GM19395 (cell line): ENCODE results near the gene PTPRN2.

ENCODE experiments used
- ATAC-seq: cut with Tn5 transposase; IDR thresholded peaks from one replicate; pipeline ENCODE4 v1.9.1; 2021; ENCODE audit warnings: mild to moderate bottlenecking, moderate library complexity; ENCODE audit not compliant: unreplicated experiment

PTPRN2 gene

DNA sequence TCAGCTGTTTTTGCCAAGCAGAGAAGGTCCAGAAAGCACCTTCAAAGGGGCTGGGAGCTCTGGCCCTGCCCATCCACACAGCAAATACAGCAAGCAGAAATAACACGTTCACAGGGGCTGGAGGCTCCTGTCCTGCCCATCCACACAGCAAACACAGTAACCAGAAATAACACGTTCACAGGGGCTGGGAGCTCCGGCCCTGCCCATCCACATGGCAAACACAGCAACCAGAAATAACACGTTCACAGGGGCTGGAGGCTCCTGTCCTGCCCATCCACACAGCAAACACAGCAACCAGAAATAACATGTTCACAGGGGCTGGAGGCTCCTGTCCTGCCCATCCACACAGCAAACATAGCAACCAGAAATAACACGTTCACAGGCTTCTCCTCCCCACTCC is 558.1 kb downstream of the PTPRN2 start:
- no peak for ATAC-seq

GRCh38 chr7:158028971-158029370 is 558.7 kb downstream of the PTPRN2 start:
- ATAC-seq: no peak

- ATAC-seq: no peak
These were observed 559.2 kb downstream of the PTPRN2 start for GRCh38 chr7:158028290-158028941.

GRCh38 chr7:158027646-158028045 is 560.0 kb downstream of the PTPRN2 start:
- no peak for ATAC-seq

DNA sequence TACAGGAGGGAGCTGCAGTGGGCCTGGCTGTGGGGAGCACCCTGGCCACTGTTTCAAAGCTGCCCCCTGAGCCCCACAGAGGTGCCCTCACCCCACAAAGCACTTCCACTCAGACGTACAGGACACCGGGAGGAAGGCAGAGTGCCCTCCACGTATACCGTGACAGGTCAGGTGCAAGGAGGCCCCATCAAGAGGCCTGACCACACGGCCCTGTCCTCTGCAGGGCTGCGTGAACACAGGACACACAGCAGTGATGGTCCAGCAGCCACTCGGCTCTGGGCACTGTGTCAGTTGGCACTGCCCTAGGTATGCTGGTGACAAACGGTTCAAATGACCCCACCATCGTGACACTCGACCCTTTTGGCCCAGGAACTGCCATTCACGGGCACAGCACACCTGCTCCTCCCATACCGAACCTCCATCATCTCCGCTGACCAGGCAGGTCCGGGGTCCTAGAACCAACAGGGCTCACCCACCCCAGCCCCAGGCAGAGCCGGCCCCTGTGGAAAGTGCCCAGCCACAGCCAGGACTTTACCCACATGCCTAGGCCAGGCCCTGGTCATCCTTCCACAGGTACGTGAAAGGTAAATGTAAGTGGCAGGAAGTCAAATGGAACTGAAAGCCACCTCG is 560.9 kb downstream of the PTPRN2 start:
- no peak for ATAC-seq

DNA sequence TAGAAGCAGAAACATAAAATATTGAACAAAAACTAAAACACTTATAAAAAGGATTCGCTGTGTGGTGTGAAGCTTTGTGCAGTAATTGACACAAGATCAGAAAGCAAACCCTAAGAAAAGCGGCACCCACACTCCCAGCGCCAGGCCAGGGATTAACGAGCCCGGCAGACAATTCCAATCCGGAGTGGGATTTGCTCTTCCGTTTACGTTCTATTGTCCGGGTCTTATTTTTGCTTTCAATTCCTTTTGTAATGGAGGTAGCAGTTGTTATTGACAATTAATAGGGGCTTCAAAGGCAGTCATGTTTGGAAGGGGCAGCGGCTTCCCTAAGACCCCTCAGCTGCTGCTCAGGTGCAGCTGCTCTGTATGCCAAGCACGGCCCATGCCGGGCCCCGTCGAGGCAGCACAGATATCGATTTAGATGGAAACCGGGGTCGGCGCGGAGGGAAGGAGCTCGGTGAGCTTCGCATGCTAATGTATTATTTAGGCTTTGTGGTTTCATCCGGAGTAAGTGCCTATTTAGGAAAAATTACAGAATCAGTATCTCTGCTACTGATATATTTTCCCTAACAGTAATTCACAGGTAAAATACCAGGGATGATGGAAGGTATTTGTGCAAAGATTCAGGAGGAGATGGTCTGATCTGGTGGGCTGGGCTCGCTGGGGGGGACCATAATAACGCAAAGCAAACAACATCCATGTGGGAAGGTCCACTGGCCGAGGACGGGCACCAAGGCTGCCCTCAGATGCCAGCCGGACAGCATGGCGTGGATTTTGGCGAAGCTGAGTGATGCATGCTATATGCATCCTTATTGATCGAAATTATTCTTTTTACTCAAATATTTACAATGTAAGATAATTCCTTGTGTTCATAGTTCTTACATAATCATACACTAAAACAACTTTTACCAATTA is 561.7 kb downstream of the PTPRN2 start:
- ATAC-seq: no peak

GRCh38 chr7:158024881-158025280 is 562.7 kb downstream of the PTPRN2 start:
- no peak for ATAC-seq

- no peak for ATAC-seq
These were observed 563.3 kb downstream of the PTPRN2 start for GRCh38 chr7:158024351-158024715.

DNA sequence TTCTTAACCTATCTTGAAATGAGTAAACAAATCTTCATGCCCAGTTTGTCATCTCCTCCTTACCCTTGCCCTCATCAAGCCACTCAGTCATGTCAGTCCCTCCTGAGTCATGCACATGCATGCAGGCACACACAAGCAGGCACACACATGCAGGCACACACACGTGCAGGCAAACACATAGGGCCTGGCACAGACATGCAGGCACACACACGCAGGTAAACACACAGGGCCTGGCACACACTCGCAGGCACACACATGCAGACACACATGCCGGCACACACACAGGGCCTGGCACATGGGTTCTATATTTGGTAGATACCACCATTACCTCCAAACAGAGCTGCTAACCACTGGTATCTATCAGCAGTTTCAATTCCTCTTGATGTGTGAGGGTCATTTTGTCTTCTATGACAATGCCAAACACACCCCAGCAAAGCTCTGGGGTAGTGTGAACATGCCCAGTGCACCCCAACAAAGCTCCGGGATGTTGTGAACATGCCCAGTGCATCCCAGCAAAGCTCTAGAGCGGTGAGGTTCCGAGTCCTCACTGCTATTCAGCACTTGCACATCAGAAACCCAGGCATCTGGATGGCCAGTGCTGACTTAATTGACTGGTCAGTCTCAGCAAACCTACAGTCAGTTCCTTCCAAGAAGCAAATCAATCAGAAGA is 563.8 kb downstream of the PTPRN2 start:
- ATAC-seq: no peak

DNA sequence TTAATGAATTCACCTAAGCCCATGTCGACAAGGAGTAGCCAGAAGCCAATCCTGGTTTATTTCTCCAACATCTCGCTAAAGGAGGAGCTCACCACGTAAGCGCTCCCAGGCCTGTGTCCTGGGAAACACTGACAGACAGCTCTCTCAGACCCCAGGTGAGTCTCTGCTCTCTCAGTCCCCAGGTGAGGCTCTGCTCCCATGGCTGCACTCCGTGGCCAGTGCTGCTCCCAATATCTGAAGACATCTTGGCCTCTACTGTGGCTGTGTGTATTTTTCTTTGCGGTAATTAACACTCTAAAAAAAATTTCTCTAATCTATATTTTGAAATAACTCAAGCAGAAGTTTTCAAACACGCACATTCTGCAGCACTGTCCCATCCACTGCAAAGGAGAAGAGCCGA is 564.5 kb downstream of the PTPRN2 start:
- no peak for ATAC-seq

GRCh38 chr7:158022601-158023000 is 565.0 kb downstream of the PTPRN2 start:
- ATAC-seq: no peak

DNA sequence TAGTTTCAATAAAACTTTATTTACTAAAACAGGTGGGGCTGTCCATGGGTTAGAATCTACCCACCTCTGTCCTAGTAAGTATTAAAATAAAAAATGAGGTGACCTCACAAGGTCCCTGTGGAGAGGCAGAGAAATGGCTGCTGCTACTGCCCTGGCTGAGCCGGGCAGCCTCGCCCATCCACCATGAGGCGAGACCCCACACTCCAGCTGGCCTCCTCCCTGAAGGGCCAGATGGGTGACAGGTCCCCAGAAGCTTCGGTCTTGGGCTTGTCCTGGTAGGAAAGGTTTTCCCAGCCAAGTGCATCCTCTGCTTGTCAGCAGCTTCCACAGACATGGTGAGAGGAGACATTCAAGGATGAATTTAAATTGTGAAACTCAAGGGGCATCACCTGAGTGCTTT is 565.8 kb downstream of the PTPRN2 start:
- no peak for ATAC-seq

DNA sequence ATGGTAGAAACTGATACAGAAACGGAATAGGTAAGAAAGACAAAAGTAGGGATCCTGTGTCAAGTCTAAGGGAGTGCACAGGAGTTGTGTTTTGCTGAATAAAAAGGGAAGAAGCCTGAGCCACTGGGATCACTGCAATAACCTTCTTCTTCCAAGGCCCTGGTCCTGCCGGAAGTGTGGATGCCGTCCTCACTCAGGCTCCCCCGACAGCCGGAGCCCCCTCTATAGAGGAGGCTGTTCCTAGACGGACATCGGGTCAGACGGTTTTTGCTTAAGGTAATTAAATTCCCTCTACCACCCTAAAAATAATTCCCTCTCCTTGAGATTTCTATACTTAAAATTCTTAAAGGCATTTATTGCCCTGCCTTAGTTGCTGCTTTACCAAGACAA is 566.9 kb downstream of the PTPRN2 start:
- no peak for ATAC-seq

DNA sequence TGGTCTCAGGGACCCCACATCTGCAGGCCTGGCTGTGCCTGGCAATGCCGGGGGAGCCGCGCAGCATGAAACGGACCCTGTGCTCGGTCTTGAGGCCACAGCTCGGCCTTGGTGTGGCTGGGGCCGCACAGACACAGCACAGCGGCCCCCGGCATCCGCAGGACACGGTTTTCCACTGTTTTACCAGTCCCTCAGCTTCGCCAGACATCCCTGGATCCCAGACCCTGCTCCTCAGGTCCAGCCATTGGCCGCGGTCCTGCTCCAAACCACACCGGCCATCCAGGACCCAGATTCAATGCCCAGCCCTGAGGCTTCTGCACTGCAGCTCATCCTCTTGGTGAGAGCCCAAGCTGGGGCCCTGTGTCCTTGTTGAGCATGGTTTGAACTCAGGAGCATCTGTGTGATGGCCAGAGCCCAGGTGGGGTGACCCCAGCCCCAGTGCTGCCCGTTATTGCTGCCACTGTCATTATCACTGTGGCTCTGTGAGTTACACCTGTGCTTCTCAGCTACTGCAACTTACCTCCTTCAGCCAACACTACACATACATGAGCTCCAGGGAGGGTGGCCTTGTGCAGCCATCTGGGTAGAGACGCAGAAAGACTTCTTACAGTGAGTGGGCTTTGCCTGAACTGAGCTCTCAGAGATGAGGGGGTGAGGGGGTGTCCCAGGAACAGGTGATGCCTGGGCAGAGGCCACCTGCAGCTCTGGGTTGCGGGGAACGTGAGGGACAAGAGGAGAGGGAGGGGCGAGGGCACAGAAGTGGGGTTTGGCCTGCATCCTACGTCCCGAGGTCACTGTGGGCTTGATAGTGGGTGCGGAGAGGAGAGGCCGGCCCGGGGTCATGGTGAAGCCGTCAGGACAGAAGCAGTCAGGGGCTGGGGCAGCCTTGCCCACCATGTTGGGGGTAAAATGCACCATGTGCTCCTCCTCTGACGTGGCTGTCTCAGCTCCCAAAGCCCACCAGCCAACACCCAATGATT is 567.6 kb downstream of the PTPRN2 start:
- no peak for ATAC-seq

GRCh38 chr7:158018971-158019645 is 568.5 kb downstream of the PTPRN2 start:
- ATAC-seq: no peak

- no peak for ATAC-seq
These were observed 569.4 kb downstream of the PTPRN2 start for GRCh38 chr7:158018098-158018762.

DNA sequence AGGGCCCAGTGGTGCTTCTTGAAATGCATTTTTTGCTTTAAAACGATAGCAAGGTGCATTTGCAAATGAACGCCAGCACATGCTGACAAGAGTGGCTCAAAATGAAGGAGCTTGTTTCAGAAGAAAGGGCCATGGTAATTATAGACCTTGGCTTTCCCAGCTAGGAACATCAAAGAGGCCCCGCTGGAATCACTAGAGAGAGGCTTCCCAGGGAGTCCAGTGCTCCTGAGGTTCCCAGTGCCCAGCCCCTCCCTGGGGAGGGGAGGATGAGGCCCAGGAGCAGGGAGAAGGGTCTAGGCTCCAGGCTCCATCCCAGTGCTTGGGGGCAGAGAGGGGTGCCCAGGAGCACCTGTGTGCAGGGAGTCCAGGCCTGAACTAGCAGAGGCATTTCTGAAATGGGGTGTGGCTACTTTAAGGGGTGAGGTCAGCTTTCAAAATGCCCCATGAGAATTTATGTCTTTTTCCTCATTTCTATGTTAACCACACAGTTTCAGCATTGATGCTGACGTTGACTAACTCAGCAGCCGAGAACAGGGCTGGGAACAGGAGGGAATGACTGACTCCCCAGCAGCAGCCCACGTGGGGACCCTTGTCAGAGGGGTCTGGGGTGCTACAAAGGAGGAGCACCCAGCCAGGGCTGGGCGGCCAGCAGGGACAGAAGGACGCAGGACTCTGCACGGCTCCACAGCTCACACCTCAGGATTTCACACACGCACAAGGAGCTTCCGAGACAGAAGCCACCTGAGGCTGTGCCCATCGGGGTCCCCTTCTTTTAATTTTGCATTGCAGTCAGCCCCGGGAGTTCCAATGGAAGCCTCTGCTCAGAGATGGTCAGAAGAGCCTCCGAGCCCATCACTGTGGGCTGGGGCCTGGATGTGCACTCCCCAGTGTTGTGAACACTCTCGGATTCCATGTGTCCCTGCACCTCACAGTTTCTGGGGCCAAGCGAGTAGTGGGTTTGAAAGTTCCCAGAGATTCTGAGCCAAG is 570.2 kb downstream of the PTPRN2 start:
- no peak for ATAC-seq
